Sigmoid colon (tissue), 4 donors: ENCODE data around the gene PRKAG2.

ENCODE experiments used
- CTCF ChIP-seq, 4 experiments: fragments of 450-650 bp in 3 of 4; fragments of 200-600 bp in 1 of 4; IDR thresholded peaks; one replicate each; pipeline ENCODE4 v1.5.1; 2016 to 2019; ENCODE audit warnings: antibody characterized with exemption in 4 of 4, mild to moderate bottlenecking in 3 of 4, moderate library complexity in 2 of 4
- POLR2A ChIP-seq, 2 donors: fragments of 450-650 bp; IDR thresholded peaks; one replicate each; pipeline ENCODE4 v1.6.1; 2016; ENCODE audit warnings: antibody characterized with exemption in 2 of 2, mild to moderate bottlenecking in 2 of 2, moderate library complexity in 2 of 2
- POLR2AphosphoS5 ChIP-seq, 4 donors: sonication (generic); formaldehyde crosslinking; IDR thresholded peaks; one replicate each; pipeline ENCODE4 v1.6.1; 2017; ENCODE audit warnings: antibody characterized with exemption in 4 of 4

- TF ChIP-seq CTCF (IDR thresholded peaks at IDR 0.05), result no peak
- no peak for TF ChIP-seq POLR2A (IDR thresholded peaks at IDR 0.05)
- no peak for TF ChIP-seq POLR2AphosphoS5 (IDR thresholded peaks at IDR 0.05)
Observed at GRCh38 chr7:151730591-151730990, 146.3 kb downstream of the PRKAG2 start.
